Lower lobe of right lung (tissue), 2 donors: ENCODE results near the gene MFAP3L. TPM values are rescaled to one million over a fixed set of nuclear protein-coding genes. Genes with fewer than 3 reads are reported as not detected.

Source experiments
- ATAC-seq, 2 donors: fragments of 200-7000 bp; cut with Tn5 transposase; one replicate each; pipeline ENCODE4 v1.9.1; 2020 to 2022; ENCODE audit warnings: mild to moderate bottlenecking in 2 of 2, moderate library complexity in 2 of 2
- DNase-seq: peaks from one replicate; pipeline ENCODE4 v3.0.0-alpha.2; 2020
- H3K27ac ChIP-seq: fragments of 200-600 bp; one replicate; pipeline ENCODE4 v1.8.0; 2022
- H3K27me3 ChIP-seq: fragments of 200-600 bp; one replicate; pipeline ENCODE4 v1.8.0; 2022; ENCODE audit warnings: low read depth
- H3K36me3 ChIP-seq: fragments of 200-600 bp; one replicate; pipeline ENCODE4 v1.8.0; 2022; ENCODE audit warnings: mild to moderate bottlenecking
- H3K4me1 ChIP-seq: fragments of 200-600 bp; one replicate; pipeline ENCODE4 v1.8.0; 2022
- H3K4me3 ChIP-seq: fragments of 200-600 bp; one replicate; pipeline ENCODE4 v1.8.0; 2022; ENCODE audit warnings: mild to moderate bottlenecking
- H3K9me3 ChIP-seq: fragments of 200-600 bp; one replicate; pipeline ENCODE4 v1.8.0; 2022
- intact Hi-C: fragments of 100-400 bp; cut with DNase I; formaldehyde crosslinking; loops from one replicate; pipeline ENCODE4 v1.11.0; 2022
- total RNA-seq: library from RNA; stranded (reverse); fragmentation: NEBNext Ultra II Directional; extraction: Animal tissue kit (Norgen Biotek cat#: 25700); gene quantifications from one replicate; pipeline ENCODE4 v1.2.1, GENCODE V29; 2021
- TF ChIP-seq, protein P1 (sequence below): fragments of 200-600 bp; IDR thresholded peaks from one replicate; pipeline ENCODE4 v1.8.0; 2022; ENCODE audit warnings: antibody characterized with exemption, mild to moderate bottlenecking
- donor health status: DM: no; HTN: yes; CAD: no; lungs with severe emphysema.

MFAP3L gene
- total RNA-seq, 1 donor from 2014 or later = 7.2 TPM

GRCh38 chr4:169999923-170000322, 26.3 kb downstream of the MFAP3L start:
- no peak for DNase-seq
- no peak for ATAC-seq
- TF ChIP-seq, protein P1, sequence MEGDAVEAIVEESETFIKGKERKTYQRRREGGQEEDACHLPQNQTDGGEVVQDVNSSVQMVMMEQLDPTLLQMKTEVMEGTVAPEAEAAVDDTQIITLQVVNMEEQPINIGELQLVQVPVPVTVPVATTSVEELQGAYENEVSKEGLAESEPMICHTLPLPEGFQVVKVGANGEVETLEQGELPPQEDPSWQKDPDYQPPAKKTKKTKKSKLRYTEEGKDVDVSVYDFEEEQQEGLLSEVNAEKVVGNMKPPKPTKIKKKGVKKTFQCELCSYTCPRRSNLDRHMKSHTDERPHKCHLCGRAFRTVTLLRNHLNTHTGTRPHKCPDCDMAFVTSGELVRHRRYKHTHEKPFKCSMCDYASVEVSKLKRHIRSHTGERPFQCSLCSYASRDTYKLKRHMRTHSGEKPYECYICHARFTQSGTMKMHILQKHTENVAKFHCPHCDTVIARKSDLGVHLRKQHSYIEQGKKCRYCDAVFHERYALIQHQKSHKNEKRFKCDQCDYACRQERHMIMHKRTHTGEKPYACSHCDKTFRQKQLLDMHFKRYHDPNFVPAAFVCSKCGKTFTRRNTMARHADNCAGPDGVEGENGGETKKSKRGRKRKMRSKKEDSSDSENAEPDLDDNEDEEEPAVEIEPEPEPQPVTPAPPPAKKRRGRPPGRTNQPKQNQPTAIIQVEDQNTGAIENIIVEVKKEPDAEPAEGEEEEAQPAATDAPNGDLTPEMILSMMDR = no peak
- no peak overlapping the region for H3K4me3 ChIP-seq
- no peaks in the 10 kb centered on the region for H3K4me1 ChIP-seq
- H3K27me3 ChIP-seq = no peaks in the 10 kb centered on the region
- no peaks in the 10 kb centered on the region for H3K9me3 ChIP-seq
- H3K27ac ChIP-seq = no peak overlapping the region
- no peaks in the 10 kb centered on the region for H3K36me3 ChIP-seq
- intact Hi-C loops = no loop called here

- no peak for ATAC-seq
- intact Hi-C loops = no loop called here
- H3K9me3 ChIP-seq = no peaks in the 10 kb centered on the region
Measured at GRCh38 chr4:169998981-169999380, 27.2 kb downstream of the MFAP3L start.

DNA sequence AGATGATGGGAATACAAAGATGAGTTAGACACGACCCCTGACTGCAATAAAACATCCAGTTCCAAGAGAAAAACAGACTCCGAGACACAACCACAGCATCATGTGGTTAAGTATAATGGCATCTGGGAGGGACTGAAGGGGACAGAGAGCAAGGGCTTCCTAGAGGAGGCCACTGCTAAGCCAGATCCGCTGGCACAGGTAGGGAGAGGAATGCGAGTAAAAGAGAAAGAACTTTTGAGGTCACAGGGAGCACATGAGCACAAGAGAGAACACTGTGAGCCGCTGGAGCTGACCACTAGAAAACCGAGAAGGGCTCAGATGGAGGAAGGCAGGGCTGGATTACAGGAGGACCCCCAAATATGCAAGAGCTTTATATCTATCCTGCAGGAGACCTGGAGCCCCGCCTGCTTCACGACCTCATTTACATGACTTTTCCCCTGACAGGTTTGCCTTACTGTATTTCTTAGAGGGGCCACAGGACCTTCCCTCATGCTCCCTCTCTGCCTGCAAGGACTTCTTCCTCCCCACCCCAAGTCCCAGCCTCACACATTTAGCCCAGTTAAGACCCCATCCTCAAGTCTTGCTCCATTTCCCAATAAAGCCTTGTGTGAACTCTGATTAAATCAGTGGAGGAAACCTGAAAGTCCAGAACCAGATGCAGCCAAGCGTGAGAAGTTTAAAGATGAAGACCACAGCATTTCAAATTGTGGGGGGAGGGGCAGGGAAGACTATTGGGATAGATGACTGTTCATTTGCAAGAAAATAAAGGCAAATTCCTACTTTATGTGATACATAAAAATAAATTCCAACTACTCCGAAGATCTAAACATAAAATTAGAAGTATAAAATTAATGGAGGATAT, 29.6 kb downstream of the MFAP3L start:
- intact Hi-C loops = no loop called here
- Histone ChIP-seq H3K36me3 (no peaks in the 10 kb centered on the region), H3K4me1 (no peaks in the 10 kb centered on the region), H3K27ac (no peak overlapping the region), H3K27me3 (no peaks in the 10 kb centered on the region), H3K4me3 (no peak overlapping the region), H3K9me3 (no peaks in the 10 kb centered on the region)
- DNase-seq (no peak), ATAC-seq (no peak)
- TF ChIP-seq, protein P1 = no peak

More at GRCh38 chr4:169998981-169999380, 27.2 kb downstream of the MFAP3L start:
- H3K27me3 ChIP-seq = no peaks in the 10 kb centered on the region
- H3K4me3 ChIP-seq = no peak overlapping the region
- no peak overlapping the region for H3K27ac ChIP-seq
- DNase-seq = no peak
- TF ChIP-seq, protein P1 = no peak
- H3K36me3 ChIP-seq = no peaks in the 10 kb centered on the region
- H3K4me1 ChIP-seq = no peaks in the 10 kb centered on the region

DNA sequence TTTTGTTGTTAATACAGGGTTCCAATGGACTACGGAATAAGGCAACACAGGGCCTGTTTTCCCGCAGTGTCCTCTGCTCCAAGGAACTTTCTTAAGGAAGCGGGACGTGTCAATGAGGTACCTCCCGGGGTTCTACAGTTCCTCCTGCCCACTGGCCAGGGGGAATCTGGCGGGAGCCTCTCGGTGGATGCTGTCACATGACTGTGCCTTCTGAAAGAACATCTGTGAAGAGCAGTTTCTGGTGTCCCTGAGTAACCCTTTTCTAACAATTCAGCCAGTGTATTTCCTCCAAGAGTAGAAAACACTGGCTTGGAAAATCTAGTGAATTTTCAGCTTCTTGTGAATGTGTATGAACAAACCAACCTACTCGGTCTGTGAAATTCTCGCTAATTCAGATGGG, 32.7 kb downstream of the MFAP3L start:
- no peak for ATAC-seq
- Histone ChIP-seq H3K9me3 (no peaks in the 10 kb centered on the region), H3K27me3 (no peaks in the 10 kb centered on the region), H3K27ac (no peak overlapping the region), H3K4me1 (no peaks in the 10 kb centered on the region), H3K4me3 (no peak overlapping the region), H3K36me3 (no peaks in the 10 kb centered on the region)
- TF ChIP-seq, protein P1 = no peak
- DNase-seq = no peak
- intact Hi-C loops = no loop called here

- no peaks in the 10 kb centered on the region for H3K4me1 ChIP-seq
- TF ChIP-seq, protein P1 = no peak
- ATAC-seq = no peak
- no peak overlapping the region for H3K27ac ChIP-seq
- intact Hi-C loops = no loop called here
- DNase-seq = no peak
- H3K9me3 ChIP-seq = no peaks in the 10 kb centered on the region
- H3K36me3 ChIP-seq = no peaks in the 10 kb centered on the region
- H3K4me3 ChIP-seq = no peak overlapping the region
- no peaks in the 10 kb centered on the region for H3K27me3 ChIP-seq
Measured at GRCh38 chr4:169988252-169988651, 37.9 kb downstream of the MFAP3L start.
